HG02763 (cell line): ENCODE results near the gene CEBPB.
"Not testable (repeated sequence)": the region's sequence is repeated elsewhere in the genome, so short reads cannot be mapped to it uniquely, and the experiment has no call there.

Source experiments
- ATAC-seq: cut with Tn5 transposase; IDR thresholded peaks from one replicate; pipeline ENCODE4 v1.9.1; 2021; ENCODE audit warnings: mild to moderate bottlenecking, moderate library complexity; ENCODE audit not compliant: unreplicated experiment

Gene CEBPB

DNA sequence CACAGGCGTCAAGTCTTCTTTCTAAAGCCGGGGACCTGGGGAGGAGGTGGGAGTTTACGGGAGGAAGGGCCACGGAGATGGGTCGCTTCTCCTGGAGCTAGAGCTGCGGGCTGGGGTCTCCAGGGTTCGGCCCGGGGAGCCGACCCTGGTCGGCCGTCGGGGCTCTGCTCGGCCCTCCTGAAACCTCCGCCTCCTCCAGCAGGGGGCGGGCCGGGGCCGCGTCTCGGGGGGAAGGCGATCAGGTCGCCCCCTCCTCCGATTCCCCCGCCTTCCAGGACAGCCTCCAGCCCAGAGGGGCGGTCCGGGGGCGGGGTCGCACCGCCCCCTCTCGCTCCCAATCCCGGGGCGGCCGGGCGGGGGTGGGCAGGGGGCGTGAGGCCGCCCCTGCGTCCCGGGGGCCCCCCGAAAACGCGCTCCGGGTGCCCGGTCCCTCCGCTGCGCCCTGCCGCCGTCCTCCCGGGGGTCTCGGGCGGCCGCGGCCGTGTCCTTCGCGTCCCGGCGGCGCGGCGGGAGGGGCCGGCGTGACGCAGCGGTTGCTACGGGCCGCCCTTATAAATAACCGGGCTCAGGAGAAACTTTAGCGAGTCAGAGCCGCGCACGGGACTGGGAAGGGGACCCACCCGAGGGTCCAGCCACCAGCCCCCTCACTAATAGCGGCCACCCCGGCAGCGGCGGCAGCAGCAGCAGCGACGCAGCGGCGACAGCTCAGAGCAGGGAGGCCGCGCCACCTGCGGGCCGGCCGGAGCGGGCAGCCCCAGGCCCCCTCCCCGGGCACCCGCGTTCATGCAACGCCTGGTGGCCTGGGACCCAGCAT, at the start of gene CEBPB:
TSS of gene CEBPB (plus strand) at position 580 of the 814 bp plus-strand sequence. CDS start at position 784, 204 bp downstream.
- ATAC-seq: peak; percentile 31

- ATAC-seq: no peak
Measured at GRCh38 chr20:50141018-50141675, 49.5 kb upstream of the CEBPB start.

DNA sequence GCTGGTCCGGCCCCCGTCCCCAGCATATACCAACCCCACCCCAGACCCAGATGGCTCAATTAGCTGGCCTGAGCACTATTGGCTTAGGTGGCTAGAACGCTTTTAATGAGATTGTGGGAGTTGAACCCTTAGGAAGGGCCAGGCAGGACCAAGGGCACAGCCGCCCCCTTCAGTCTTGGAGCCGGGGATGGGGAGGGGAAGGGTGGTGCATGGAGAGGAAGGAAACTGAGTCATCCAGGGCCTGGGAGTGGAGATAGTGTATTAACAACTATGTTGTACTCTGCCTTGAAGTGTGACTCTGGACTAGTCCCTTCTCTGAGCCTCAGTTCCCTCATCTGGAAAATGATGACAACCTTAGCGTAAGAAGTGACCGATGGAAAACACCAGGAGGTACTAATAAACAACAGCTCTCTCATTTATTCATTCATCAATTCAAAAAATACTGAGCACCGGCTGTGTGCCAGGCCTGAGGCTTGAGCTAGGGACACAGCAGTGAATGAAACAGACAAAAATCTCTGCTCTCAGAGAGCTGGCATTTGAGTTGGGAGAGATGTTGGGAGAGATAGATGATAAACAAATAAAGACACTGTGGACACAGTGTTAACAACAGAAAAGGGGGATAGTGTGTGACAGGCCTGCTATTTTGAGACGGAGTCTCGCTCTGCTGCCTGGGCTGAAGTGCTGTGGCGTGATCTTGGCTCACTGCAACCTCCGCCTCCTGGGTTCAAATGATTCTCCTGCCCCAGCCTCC, 48.6 kb upstream of the CEBPB start:
- no peak for ATAC-seq

- ATAC-seq: no peak
Measured at GRCh38 chr20:50142812-50143211, 47.8 kb upstream of the CEBPB start.

DNA sequence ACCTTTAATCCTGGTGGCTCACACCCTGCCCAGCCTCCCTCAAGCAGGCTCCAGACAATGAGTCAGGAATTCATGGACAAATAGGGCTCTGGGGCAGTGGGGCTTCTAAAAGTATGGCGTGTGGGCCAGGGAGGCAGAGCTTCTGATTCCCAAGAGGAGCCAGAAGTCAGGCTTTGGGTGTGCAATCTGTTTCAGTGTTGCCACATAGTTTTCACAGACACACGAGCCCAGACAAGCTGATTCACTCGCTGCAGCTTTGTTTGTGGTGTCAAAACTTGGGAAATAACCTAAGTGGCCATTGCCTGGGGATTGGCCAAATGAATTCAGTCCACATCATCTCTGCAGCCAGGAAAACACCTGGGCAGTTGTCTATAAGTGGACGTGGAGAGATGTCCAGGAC, 46.3 kb upstream of the CEBPB start:
- no peak for ATAC-seq

GRCh38 chr20:50145566-50145965, 45.1 kb upstream of the CEBPB start:
- ATAC-seq: no peak

GRCh38 chr20:50146214-50146613, 44.4 kb upstream of the CEBPB start:
- ATAC-seq: no peak

DNA sequence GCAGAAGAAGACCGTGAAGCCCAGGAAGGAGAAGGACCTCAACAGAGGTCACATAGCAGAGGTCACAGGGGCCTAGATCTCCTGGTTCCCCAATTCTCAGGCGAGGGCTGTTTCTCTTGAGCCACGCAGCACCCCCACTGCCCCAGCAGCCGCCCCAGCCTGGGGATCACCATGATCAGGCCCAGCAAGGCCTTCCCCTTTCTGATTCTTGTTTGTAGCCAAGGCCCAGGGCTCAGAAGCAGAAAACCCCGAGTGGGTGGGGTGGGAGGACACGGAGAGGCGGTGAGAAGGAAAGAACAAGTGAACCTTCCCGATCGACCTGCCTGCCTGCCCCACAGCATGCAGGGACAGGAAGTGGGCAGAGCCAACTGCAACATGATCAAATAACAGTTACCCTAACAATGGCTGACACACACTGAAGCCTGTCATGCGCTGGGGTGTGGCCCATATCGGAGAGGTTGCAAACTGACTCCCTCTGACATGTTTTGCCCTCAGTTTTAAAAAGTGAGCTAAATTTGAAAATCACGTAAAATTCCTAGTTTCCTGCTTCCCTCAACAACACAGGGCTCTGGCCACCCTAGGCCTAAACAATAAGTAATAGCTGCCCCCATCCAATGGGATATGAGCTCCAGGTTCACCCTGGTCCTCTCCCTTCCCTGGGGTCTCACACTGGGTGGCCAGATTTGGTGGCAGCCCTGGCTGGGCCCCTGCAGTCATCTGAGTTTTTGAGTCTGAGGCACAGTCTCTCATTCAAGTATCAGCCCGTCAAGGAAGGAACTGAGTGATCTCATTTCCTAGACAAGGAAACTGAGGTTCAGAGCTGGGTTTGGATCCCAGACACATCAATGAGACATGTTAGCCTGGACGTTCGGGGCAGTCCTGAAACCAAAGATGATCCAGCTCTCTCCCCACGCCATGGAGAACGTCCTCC, 43.6 kb upstream of the CEBPB start:
- peak; percentile 67 for ATAC-seq

DNA sequence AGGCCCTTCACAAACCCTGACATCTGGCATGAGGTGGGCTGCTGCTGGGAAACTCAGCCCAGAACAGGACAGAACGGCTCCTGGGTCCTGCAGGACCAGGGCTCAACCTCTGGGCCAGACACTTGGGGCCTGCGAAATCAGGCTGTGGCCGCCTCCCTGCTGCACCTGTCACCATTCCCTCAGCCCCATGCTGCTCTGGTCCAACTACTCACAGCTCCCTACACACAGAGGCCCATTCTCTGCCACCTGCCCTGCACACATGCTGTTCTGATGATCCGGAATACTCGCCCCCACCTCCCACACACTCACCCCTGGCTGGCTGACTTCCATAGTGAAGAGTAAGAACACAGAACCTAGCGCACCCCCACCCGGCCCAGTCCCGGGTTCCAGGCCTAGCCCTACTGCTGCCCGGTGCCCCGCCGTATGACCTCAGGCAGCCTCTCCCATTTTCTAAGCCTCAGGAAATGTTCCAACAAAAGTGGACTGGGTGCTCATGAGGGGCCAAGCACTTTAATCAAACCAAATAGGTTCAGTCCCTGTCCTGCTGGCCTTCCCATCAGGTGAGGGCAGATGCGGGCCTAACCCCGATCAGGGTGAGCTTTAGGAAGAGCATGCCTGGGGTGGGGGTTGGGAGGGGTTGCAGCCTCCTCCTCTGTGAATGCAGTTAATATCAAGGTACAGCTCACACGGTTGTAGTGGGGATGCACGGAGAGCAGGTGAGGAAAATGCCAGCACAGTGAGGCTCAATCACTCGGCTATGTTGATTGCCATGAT, 41.0 kb upstream of the CEBPB start:
- ATAC-seq: no peak

GRCh38 chr20:50151034-50151743, 39.4 kb upstream of the CEBPB start:
- no peak for ATAC-seq

DNA sequence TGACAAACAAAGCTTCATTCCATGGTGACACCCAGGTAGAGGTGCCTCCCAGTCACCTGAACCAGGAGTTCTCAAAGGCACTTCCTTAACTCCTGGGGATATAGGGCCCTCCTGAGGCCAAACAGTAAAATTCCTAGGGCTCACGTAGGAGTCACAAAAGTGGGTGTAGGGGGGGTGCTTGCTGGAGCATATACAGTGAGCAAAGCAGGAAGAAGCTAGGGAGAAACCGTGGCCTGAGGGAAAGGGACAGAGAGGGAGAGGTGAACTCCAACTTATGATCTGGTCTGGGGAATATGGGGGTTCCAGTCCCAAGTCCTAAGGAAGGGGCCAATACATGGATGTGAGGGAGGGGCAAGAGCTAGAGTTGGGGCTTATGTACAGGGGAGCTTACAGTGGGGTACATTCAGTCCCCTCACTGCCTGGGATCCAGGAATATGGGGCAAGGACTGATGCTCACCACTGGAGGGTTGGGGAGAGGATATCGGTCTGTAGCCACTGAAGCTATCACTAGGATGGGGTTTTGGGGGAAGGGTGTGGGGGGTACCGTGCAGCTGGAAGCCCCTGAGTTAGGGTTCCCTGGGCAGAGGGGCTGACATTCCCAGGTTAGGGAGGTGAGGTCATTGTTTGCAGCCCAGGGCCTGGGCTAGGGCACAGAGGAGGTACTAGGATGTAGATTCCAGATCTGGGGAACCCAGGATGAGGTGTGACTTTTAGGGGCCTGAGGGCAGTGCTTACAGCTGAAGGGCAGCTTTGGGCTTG, 38.1 kb upstream of the CEBPB start:
- ATAC-seq: no peak

GRCh38 chr20:50153153-50153499, 37.5 kb upstream of the CEBPB start:
- ATAC-seq: peak; percentile 14

- ATAC-seq: peak; percentile 91
Measured at GRCh38 chr20:50153500-50154377, 36.9 kb upstream of the CEBPB start, which contains the start of gene PEDS1. Gene PEDS1, minus strand, starts transcription at chr20:50153723. Its CDS starts 86 bp downstream, at chr20:50153637.

- not testable (repeated sequence) for ATAC-seq
Measured at GRCh38 chr20:50161494-50161893, 29.1 kb upstream of the CEBPB start.

- ATAC-seq: no peak
Measured at GRCh38 chr20:50163570-50164317, 26.9 kb upstream of the CEBPB start.

GRCh38 chr20:50165684-50166554, 24.7 kb upstream of the CEBPB start:
- ATAC-seq: peak; percentile 85
